KG1 (cell line): ENCODE measurements around the gene ANO1.
A peak's percentile ranks its signal among the peaks of the same experiment; 100 is the strongest.
"Not testable (repeated sequence)": the region's sequence is repeated elsewhere in the genome, so short reads cannot be mapped to it uniquely, and the experiment has no call there.

Experiments used
- DNase-seq: peaks from one replicate; lab custom pipeline; 2025; lab: John Stamatoyannopoulos, UW

The ANO1 gene

DNA sequence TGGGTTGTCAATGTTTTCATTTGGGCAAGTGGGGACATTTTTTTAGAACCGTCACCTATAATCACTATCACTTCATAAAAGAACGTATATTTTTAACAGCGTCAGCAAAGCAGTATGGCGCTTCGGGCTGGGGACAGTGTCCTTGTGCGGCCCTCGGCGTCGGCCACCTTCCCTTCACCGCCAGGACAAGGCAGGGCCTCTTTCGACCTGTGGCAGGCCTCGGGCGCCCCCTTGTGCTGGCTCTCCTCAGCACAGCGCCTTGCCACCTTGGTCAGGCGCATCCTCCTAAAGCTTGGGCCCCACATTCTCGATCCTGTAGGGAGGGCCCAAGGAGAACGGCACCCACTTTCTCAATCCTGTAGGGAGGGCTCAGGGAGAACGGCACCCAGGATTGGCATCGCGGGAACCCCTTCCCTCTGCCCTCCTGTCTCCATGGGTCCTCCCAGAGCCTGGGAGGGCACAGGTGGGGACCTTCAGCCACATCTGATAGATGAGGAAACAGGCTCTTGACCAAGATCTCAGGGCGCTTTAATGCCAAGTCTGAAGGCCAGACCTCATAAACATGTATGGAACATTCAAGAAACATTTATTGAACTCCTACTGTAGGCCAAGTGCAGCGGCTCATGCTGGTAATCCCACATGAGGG, 113.5 kb downstream of the ANO1 start:
- peak; percentile 35 for DNase-seq

GRCh38 chr11:70192666-70193410, 114.7 kb downstream of the ANO1 start:
- no peak for DNase-seq

- no peak for DNase-seq
Measured at GRCh38 chr11:70193411-70194292, 115.5 kb downstream of the ANO1 start.

GRCh38 chr11:70194792-70195791, 117.0 kb downstream of the ANO1 start:
- no peak for DNase-seq

DNA sequence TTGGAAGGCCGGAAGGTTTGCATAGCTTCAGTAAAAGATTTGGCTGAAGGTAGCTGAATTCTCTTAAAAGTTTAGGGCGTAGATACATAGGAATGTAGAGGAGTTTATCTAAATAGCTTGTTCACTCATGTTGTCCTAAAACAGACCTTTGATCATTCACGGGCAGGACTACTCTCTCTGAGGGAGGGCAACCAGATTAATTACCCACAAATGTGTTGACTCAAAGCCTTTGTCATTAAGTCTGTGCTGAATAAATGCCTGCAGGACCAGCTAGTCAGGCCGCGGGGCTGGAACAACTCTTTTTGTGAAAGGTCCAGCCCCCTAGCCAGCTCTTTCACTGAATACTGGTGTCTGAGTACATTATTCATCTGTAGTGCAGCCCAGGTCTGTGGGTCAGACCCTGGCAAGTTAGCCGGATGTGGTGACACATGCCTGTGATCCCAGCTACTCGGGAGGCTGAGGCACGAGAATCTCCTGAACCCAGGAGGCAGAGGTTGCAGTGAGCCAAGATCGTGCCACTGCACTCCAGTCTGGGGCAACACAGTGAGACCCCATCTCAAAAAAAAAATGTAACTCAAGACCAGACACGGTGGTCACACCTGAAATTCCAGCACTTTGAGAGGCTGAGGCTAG, 122.2 kb downstream of the ANO1 start:
- no peak for DNase-seq

GRCh38 chr11:70201047-70201446, 122.9 kb downstream of the ANO1 start:
- not testable (repeated sequence) for DNase-seq

DNA sequence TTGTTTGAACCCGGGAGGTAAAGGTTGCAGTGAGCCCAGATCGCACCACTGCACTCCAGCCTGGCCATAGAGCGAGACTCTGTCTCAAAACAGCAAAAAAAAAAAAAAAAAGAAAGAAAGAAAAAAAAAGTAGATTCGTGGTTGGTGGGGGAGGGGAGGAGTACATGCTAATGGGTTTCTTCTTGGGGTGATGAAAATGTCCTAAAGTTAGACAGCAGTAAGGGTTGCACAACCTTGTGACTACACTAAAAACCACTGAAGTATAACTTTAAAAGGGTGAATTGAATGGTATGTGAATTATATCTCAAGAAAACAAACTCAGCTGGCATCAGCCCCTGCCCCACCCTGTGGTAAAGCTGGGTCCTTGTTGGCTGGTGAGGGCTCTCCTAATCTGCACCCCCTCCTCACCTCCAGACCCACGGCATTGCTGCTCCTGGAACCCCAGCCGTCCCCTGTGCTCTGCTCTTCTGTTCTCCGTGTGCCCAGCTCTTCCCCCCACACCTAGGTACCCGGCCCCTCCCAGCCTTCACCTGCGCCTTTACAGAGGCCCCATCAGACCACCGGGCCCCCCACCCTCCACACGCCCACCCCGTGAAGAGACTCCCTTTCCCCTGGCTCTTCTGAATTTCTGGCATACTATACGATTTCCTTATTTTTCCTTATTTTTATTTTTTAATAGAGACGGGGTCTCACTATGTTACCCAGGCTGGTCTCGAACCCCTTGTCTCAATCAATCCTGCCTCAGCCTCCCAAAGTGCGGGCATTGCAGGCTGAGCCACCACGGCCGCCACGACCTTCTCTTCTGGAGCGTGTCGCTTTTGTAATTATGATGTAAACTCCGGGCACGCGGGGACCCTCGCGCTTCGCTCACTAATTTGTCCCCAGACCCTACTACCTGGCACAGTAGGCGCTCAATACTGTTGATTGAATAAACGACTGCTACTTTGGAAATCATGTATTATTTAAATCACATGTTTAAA, 124.1 kb downstream of the ANO1 start:
- DNase-seq: no peak

GRCh38 chr11:70202920-70203750, 125.0 kb downstream of the ANO1 start, which contains the start of gene FADD:
TSS of gene FADD (plus strand) at chr11:70203296. CDS start at chr11:70203460, 164 bp downstream.
- peak; percentile 93 for DNase-seq

DNA sequence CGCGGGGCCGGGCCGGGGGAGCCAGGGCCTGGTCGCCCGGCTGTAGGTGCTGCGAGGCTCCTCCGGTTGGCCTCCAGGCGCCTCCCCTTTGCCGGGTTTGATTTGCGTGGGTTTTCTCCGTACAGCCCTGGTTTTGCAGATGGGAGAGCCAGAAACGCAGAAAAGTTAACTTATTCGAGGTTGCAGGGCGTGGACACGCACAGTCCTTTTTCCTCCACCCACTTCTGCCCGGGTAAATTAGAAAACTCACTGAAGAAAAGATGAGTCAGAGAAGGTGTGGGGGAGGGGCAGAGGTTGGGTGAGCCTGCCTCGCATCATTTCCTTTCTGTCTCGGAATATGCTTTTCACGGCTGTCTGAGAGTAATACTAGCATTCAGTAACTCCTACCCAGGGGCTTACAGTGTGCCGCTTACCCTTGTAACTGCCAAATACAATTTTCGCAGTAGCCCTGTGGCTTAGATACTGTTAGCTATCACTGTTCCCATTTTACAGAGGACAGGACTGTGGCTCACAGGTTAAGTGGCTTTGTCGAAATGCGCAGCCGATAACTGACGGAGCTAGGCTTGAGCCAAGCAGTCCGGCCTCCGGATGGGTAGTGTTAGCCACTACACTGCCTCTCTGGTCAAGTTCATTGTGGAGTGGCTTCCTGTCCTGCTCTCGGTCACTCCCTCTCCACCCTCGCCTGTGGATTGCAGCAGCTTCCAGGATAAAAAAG, 125.8 kb downstream of the ANO1 start:
- peak; percentile 69 for DNase-seq

- DNase-seq: no peak
Measured at GRCh38 chr11:70204466-70204799, 126.3 kb downstream of the ANO1 start.

DNA sequence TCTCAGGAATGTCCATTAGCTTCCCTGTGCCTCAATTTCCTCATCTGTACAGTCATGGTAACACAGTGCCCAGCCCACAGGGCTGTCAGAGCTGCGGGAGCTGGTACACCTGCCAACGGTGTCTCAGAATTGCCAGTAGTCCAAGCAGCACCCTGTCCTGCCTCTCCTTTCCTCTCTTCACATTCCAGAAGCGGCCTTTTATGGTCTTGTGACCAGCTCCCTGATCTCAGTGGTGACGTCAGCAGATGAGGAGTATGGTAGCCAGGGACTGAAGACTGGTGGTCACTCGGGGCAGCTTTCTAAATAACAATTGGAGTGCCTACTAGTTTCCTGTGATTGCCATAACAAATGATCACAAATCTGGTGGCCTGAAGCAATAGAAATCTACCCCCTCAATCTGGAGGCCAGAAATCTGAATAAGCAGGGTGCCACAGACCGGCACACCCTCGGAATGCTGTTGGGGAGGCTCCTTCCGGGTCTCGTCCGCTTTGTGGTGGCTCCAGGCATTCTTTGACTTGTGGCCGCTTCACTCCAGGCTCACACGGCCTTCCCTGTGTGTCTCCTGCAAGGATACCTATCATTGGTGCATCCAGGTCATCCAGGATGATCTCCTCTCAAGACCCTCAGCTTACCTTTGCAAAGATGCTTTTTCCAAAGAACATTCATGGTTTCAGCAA, 127.1 kb downstream of the ANO1 start:
- no peak for DNase-seq

GRCh38 chr11:70205766-70206165, 127.6 kb downstream of the ANO1 start:
- no peak for DNase-seq

- no peak for DNase-seq
Measured at GRCh38 chr11:70206226-70206981, 128.3 kb downstream of the ANO1 start.

- no peak for DNase-seq
Measured at GRCh38 chr11:70206982-70207376, 128.9 kb downstream of the ANO1 start.

DNA sequence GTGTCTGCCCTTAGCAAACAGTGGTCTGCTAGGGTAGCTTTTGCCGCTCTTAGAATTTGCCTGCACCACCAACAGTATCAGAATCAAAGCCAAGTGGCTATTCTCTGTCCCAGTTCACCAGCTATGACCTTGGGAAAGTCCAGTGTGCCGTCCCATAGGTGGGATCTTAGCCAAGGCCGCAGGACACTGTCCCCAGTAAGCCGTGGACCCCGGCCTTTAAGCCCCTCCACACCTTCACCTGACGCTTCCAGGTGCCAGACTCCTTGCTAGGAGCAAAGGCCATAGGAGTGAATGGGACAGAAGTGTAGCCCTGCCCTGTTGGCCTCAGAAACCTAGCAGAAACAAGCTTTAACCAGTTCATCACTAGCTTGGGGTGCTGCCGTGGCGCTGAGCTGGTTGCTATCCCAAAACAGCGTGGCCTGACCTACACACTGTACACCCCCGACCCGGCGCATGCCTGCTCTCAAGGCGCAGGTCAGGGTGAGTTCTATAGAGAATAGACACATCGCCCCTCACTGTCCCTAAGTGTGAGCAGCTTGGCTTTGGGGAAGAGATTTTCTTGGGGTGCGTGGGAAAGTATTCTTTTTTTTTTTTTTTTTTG, 129.5 kb downstream of the ANO1 start:
- DNase-seq: no peak

- no peak for DNase-seq
Measured at GRCh38 chr11:70209391-70209912, 131.3 kb downstream of the ANO1 start.
